K562 (cell line): ENCODE results near the gene PFAS. TPM values are rescaled to one million over a fixed set of nuclear protein-coding genes. Genes with fewer than 3 reads are reported as not detected.

ENCODE experiments used
- ATAC-seq: fragments of 200-7000 bp; cut with Tn5 transposase; 3 replicates; pipeline ENCODE4 v1.9.1; 2020; ENCODE audit warnings: moderate library complexity
- BruUV-seq: library from RNA; stranded (reverse); fragments of 400-500 nt; replicated peaks from 2 replicates; lab custom pipeline; 2021; lab: Mats Ljungman, UMichigan
- CTCF ChIA-PET: fragments of 300-600 bp; formaldehyde crosslinking; extraction: SDS; loops from one replicate; lab custom pipeline; 2021; ENCODE audit warnings: low intra/inter-chr PET ratio; lab: Yijun Ruan, JAX
- POLR2A ChIA-PET: fragments of 300-600, 350-650 bp; sonication (Branson Sonifier 250); formaldehyde crosslinking; extraction: SDS; loops from one replicate; lab custom pipeline; 2021; ENCODE audit warnings: antibody characterized with exemption, inconsistent platforms; lab: Yijun Ruan, JAX
- DNase-seq, 4 experiments: peaks; one replicate each; pipeline versions ENCODE4 v3.0.0 to v3.0.0-alpha.2; 2011 to 2018; ENCODE audit warnings: low spot score in 3 of 4, mixed read lengths in 3 of 4; ENCODE audit errors: extremely low read depth in 1 of 4
- FAIRE-seq: peaks from 2 replicates; lab custom pipeline; 2011; peaks lifted over from hg19 to GRCh38; lab: Jason Lieb, UNC
- H2AFZ ChIP-seq: 2 replicates; pipeline ENCODE4 v1.6.0; 2011; ENCODE audit warnings: low read depth, low read length, control low read depth, inconsistent platforms
- H3K27ac ChIP-seq: fragments of 200-600 bp; 3 replicates; pipeline ENCODE4 v1.8.0; 2011; ENCODE audit warnings: low read depth, mild to moderate bottlenecking, control low read depth, inconsistent platforms, low read length, moderate library complexity, mixed read lengths; ENCODE audit errors: extremely low read depth
- H3K27me3 ChIP-seq, 2 experiments: fragments of 300-600 bp in 1 of 2; 2 replicates in 1 of 2; 3 replicates in 1 of 2; pipeline versions ENCODE4 v1.6.0 to v1.8.0; 2011; ENCODE audit warnings: inconsistent platforms in 2 of 2, low read length in 2 of 2, mild to moderate bottlenecking in 1 of 2, mixed read lengths in 1 of 2, moderate library complexity in 1 of 2; ENCODE audit not compliant: control insufficient read depth in 2 of 2, insufficient read depth in 2 of 2
- H3K36me3 ChIP-seq: fragments of 300-600 bp; 3 replicates; pipeline ENCODE4 v1.8.0; 2011; ENCODE audit warnings: mild to moderate bottlenecking, low read length, inconsistent platforms; ENCODE audit not compliant: control insufficient read depth, insufficient read depth
- H3K4me1 ChIP-seq, 2 experiments: fragments of 200-600 bp in 1 of 2; replicated peaks in 1 of 2; 2 replicates in 1 of 2; 3 replicates in 1 of 2; pipeline versions ENCODE4 v1.5.1 to v1.8.0; 2011; ENCODE audit warnings: inconsistent platforms in 2 of 2, low read length in 2 of 2, mild to moderate bottlenecking in 1 of 2, mixed read lengths in 1 of 2, moderate library complexity in 1 of 2; ENCODE audit not compliant: control insufficient read depth in 2 of 2, insufficient read depth in 2 of 2
- H3K4me2 ChIP-seq: 2 replicates; pipeline ENCODE4 v1.6.1; 2011; ENCODE audit warnings: low read length, control low read depth, inconsistent platforms, mixed read lengths; ENCODE audit not compliant: insufficient read depth
- H3K4me3 ChIP-seq: fragments of 200-600 bp; sonication (generic), shearing (Covaris generic); 2 replicates; pipeline ENCODE4 v1.5.1; 2016; ENCODE audit warnings: control low read depth, inconsistent platforms
- H3K79me2 ChIP-seq: fragments of 200-600 bp; 3 replicates; pipeline ENCODE4 v1.8.0; 2011; ENCODE audit warnings: low read length, inconsistent platforms; ENCODE audit not compliant: control insufficient read depth, insufficient read depth
- H3K9ac ChIP-seq, 2 experiments: 2 replicates each; pipeline versions ENCODE4 v1.6.0 to v1.6.1; 2011; ENCODE audit warnings: low read depth in 2 of 2, low read length in 2 of 2, control low read depth in 1 of 2, inconsistent platforms in 1 of 2, mild to moderate bottlenecking in 1 of 2, mixed read lengths in 1 of 2; ENCODE audit not compliant: insufficient read depth in 1 of 2
- H3K9me1 ChIP-seq: one replicate; pipeline ENCODE4 v1.6.0; 2011; ENCODE audit warnings: inconsistent platforms, mild to moderate bottlenecking, low read length, moderate library complexity; ENCODE audit not compliant: control insufficient read depth, insufficient read depth
- H3K9me3 ChIP-seq: replicated peaks from 2 replicates; pipeline ENCODE4 v1.5.1; 2011; ENCODE audit warnings: low read depth, low read length, inconsistent platforms; ENCODE audit not compliant: control insufficient read depth, insufficient read depth
- H4K20me1 ChIP-seq: replicated peaks from 2 replicates; pipeline ENCODE4 v1.6.1; 2011; ENCODE audit warnings: low read length, inconsistent platforms, mixed read lengths; ENCODE audit not compliant: control insufficient read depth, insufficient read depth
- BHLHE40 ChIP-seq: IDR thresholded peaks from 2 replicates; pipeline ENCODE4 v1.6.1; 2011; ENCODE audit warnings: low read length, improper control_type of control experiment
- BRF1 ChIP-seq: IDR thresholded peaks from 3 replicates; pipeline ENCODE4 v1.6.1; 2011; ENCODE audit warnings: borderline replicate concordance, mild to moderate bottlenecking; ENCODE audit not compliant: insufficient read length; ENCODE audit errors: extremely low read depth
- DNMT1 ChIP-seq: fragments of 450-650 bp; IDR thresholded peaks from 2 replicates; pipeline ENCODE4 v1.6.1; 2016; ENCODE audit warnings: antibody characterized with exemption, mild to moderate bottlenecking
- ELK3 ChIP-seq: fragments of 450-650 bp; formaldehyde crosslinking; IDR thresholded peaks from 2 replicates; pipeline ENCODE4 v1.4.0; 2020; ENCODE audit warnings: mild to moderate bottlenecking
- HCFC1 ChIP-seq: IDR thresholded peaks from 2 replicates; pipeline ENCODE4 v1.6.1; 2012; ENCODE audit warnings: low read depth, low read length, improper control_type of control experiment
- MEF2D ChIP-seq: conservative IDR thresholded peaks from 2 replicates; pipeline ENCODE4 v1.6.1; 2016; ENCODE audit warnings: low read depth, missing genetic modification characterization, missing compliant biosample characterization
- SIRT6 ChIP-seq: IDR thresholded peaks from one replicate; pipeline ENCODE4 v1.6.1; 2012; ENCODE audit warnings: low read depth, mild to moderate bottlenecking, control low read depth, inconsistent platforms, low read length, moderate library complexity
- ZBTB5 ChIP-seq: fragments of 450-650 bp; IDR thresholded peaks from 2 replicates; pipeline ENCODE4 v1.6.1; 2017; ENCODE audit warnings: antibody characterized with exemption
- ZBTB8A ChIP-seq: fragments of 450-650 bp; IDR thresholded peaks from 2 replicates; pipeline ENCODE4 v1.6.1; 2018; ENCODE audit warnings: mild to moderate bottlenecking, moderate library complexity; ENCODE audit not compliant: partially characterized antibody
- ZNF197 ChIP-seq: fragments of 200-800 bp; sonication (Bioruptor generic); IDR thresholded peaks from 2 replicates; pipeline ENCODE4 v1.6.1; 2016; ENCODE audit warnings: low read depth, missing genetic modification characterization, missing compliant biosample characterization
- ZNF695 ChIP-seq: fragments of 450-650 bp; formaldehyde crosslinking; IDR thresholded peaks from 2 replicates; pipeline ENCODE4 v1.4.0; 2020; ENCODE audit warnings: mild to moderate bottlenecking, moderate library complexity
- WGBS: fragments of 100-300 bp; shearing (Covaris generic); methylation state at CpG from one replicate; pipeline ENCODE4 v1.1.6; 2016; ENCODE audit warnings: low coverage, mixed read lengths; ENCODE audit not compliant: insufficient coverage; ENCODE audit errors: missing lambda C conversion rate; 5-methylcytosine and 5-hydroxymethylcytosine counted together
- in situ Hi-C: fragments of 300-500 bp; cut with MboI; formaldehyde crosslinking; loops from 4 replicates; pipeline ENCODE4 v1.15.0; 2018; ENCODE audit warnings: inconsistent platforms, mixed read lengths
- intact Hi-C: fragments of 100-400 bp; cut with micrococcal nuclease; formaldehyde crosslinking; loops from 2 replicates; pipeline ENCODE4 v1.14.2; 2022
- polyA plus RNA-seq, 8 experiments: library from polyadenylated mRNA; depleted of rRNA in 4 of 8; stranded (reverse) in 5 of 8; unstranded in 3 of 8; fragments of >200 nt; fragmentation: Nextera tagmentation in 2 of 8; fragmentation: Illumina TruSeq in 1 of 8; extraction: Ambion mirVana in 2 of 8; extraction: Trizol in 1 of 8; gene quantifications; 2 replicates each; pipeline versions ENCODE4 v1.2.1 to v1.2.3, GENCODE V29; 2011 to 2014; ENCODE audit warnings: inconsistent platforms in 1 of 8, missing spikeins in 1 of 8
- total RNA-seq, 7 experiments: library from RNA; depleted of rRNA in 6 of 7; stranded (reverse); fragments of >200 nt in 6 of 7; fragmentation: Illumina TruSeq in 2 of 7; extraction: Trizol in 2 of 7; gene quantifications; 2 replicates each; pipeline versions ENCODE4 v1.2.1 to v1.2.3, GENCODE V29; 2011 to 2021; ENCODE audit warnings: low replicate concordance in 1 of 7
- TF ChIP-seq, protein P1 (sequence below): fragments of 450-650 bp; conservative IDR thresholded peaks from 2 replicates; pipeline ENCODE4 v1.6.1; 2016; ENCODE audit warnings: missing genetic modification characterization, low read depth, mild to moderate bottlenecking, missing compliant biosample characterization, moderate library complexity

PFAS gene
- total and polyA plus RNA-seq, 9 of the 15 experiments (the other 6 are each of a cell fraction or from before 2014, with no cell fraction given), result 11.6 to 131 (median 43.9) TPM

- TF ChIP-seq BHLHE40, result no peak
- no peak for TF ChIP-seq ELK3 (CRISPR knock-in tag)
- TF ChIP-seq BRF1, result no peak
- TF ChIP-seq, protein P1, sequence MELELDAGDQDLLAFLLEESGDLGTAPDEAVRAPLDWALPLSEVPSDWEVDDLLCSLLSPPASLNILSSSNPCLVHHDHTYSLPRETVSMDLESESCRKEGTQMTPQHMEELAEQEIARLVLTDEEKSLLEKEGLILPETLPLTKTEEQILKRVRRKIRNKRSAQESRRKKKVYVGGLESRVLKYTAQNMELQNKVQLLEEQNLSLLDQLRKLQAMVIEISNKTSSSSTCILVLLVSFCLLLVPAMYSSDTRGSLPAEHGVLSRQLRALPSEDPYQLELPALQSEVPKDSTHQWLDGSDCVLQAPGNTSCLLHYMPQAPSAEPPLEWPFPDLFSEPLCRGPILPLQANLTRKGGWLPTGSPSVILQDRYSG, result no peak
- TF ChIP-seq, all 486 proteins: peak for 0
These were observed 63.2 kb downstream of the PFAS start (continued) for GRCh38 chr17:8312251-8312650.

GRCh38 chr17:8312726-8313600, 63.9 kb downstream of the PFAS start:
- in situ Hi-C loops (no loop called here), intact Hi-C loops (no loop called here)
- Histone ChIP-seq H2AFZ (no peak overlapping the region), H3K4me2 (no peak overlapping the region), H4K20me1 (no peaks in the 10 kb centered on the region; the same call in 1 of the 2 replicates), H3K27ac (no peak overlapping the region), H3K4me1 (peaks cover 0 to 41% of the 10 kb centered on the region in 2 experiments; a peak in 2 of 5 replicates), H3K9ac (no peak overlapping the region), H3K4me3 (no peak overlapping the region), H3K36me3 (no peaks in the 10 kb centered on the region), H3K27me3 (peaks cover 14 to 55% of the 10 kb centered on the region in 2 experiments; a peak in 4 of 5 replicates), H3K79me2 (no peaks in the 10 kb centered on the region), H3K9me3 (no peaks in the 10 kb centered on the region), H3K9me1 (no peaks in the 10 kb centered on the region)
- peak; percentile 18; the same call in 1 of the 3 replicates for ATAC-seq
- DNase-seq, result no peak
- BruUV-seq, result no TSS peak
- WGBS, result 8% methylated on average over 4 of the region's 16 CpGs
- no peak for TF ChIP-seq ZNF695 (CRISPR knock-in tag)
- TF ChIP-seq DNMT1, result no peak
- no peak for TF ChIP-seq ZBTB5
- TF ChIP-seq ZNF197, result no peak
- peak; percentile 53; the same call in 1 of the 2 replicates for TF ChIP-seq HCFC1
- TF ChIP-seq MEF2D (tag), result no peak
- no peak for TF ChIP-seq SIRT6
- TF ChIP-seq ZBTB8A, result no peak
- POLR2A ChIA-PET, result interaction anchor here (0.6 to 1.3 kb wide), 2 partner anchors 20 to 105 kb away, joined by 4 to 5 read pairs; no protein-coding TSS in a partner anchor
- CTCF ChIA-PET, result no interaction called here
- no peak for FAIRE-seq
